Vagina (tissue), 2 donors: ENCODE results near the gene TRIM21.
"Not testable (repeated sequence)": the region's sequence is repeated elsewhere in the genome, so short reads cannot be mapped to it uniquely, and the experiment has no call there.

ENCODE experiments used
- POLR2A ChIP-seq, 2 donors: fragments of 450-650 bp; IDR thresholded peaks; one replicate each; pipeline ENCODE4 v1.6.1; 2017; ENCODE audit warnings: antibody characterized with exemption in 2 of 2, mild to moderate bottlenecking in 2 of 2, moderate library complexity in 2 of 2
- POLR2AphosphoS5 ChIP-seq, 2 donors: sonication (generic); formaldehyde crosslinking; IDR thresholded peaks; one replicate each; pipeline ENCODE4 v1.9.0; 2017; ENCODE audit warnings: antibody characterized with exemption in 2 of 2, mild to moderate bottlenecking in 2 of 2, low read depth in 1 of 2; ENCODE audit not compliant: insufficient read depth in 1 of 2
- TF ChIP-seq, protein P1 (sequence below), 3 experiments: fragments of 450-650 bp in 2 of 3; fragments of 200-600 bp in 1 of 3; sonication (generic) in 1 of 3; IDR thresholded peaks; one replicate each; pipeline ENCODE4 v1.5.1; 2017 to 2019; ENCODE audit warnings: antibody characterized with exemption in 3 of 3, mild to moderate bottlenecking in 2 of 3, moderate library complexity in 2 of 3

DNA sequence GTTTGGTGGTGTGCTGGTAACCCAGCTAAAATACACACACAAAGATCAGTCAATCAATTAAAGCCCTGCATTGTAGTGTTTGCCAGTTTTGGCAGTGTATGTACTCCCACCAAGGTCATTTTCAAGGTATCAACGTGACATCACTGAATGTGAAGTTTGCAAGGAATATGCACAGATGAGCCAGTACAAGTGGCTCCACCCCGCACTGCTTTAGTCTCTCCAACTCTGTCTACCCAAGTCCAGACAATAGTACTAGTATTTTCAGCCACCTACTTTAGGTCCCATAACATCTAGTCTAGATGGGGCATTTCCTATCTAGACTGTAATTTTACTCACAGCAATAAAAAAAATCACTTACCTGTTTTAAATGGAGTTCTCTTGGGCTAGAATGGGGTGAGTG lies 48.1 kb downstream of the TRIM21 start:
- not testable (repeated sequence) for TF ChIP-seq POLR2AphosphoS5 (IDR thresholded peaks at IDR 0.05; ENCODE audit: insufficient read depth in 1 of 2, low read depth in 1 of 2); POLR2A (IDR thresholded peaks at IDR 0.05)
- TF ChIP-seq, protein P1, sequence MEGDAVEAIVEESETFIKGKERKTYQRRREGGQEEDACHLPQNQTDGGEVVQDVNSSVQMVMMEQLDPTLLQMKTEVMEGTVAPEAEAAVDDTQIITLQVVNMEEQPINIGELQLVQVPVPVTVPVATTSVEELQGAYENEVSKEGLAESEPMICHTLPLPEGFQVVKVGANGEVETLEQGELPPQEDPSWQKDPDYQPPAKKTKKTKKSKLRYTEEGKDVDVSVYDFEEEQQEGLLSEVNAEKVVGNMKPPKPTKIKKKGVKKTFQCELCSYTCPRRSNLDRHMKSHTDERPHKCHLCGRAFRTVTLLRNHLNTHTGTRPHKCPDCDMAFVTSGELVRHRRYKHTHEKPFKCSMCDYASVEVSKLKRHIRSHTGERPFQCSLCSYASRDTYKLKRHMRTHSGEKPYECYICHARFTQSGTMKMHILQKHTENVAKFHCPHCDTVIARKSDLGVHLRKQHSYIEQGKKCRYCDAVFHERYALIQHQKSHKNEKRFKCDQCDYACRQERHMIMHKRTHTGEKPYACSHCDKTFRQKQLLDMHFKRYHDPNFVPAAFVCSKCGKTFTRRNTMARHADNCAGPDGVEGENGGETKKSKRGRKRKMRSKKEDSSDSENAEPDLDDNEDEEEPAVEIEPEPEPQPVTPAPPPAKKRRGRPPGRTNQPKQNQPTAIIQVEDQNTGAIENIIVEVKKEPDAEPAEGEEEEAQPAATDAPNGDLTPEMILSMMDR (IDR thresholded peaks at IDR 0.05): not testable (repeated sequence)
